Breast epithelium (tissue), 3 donors: Measurements from ENCODE around the gene PLXNA4.

Experiments used
- POLR2A ChIP-seq: fragments of 450-650 bp; IDR thresholded peaks from one replicate; pipeline ENCODE4 v1.6.1; 2016; ENCODE audit warnings: antibody characterized with exemption, mild to moderate bottlenecking, moderate library complexity
- TF ChIP-seq, protein P1 (sequence below), 3 donors: fragments of 450-650 bp; IDR thresholded peaks; one replicate each; pipeline ENCODE4 v1.5.1; 2016 to 2017; ENCODE audit warnings: antibody characterized with exemption in 3 of 3, mild to moderate bottlenecking in 3 of 3, moderate library complexity in 3 of 3

DNA sequence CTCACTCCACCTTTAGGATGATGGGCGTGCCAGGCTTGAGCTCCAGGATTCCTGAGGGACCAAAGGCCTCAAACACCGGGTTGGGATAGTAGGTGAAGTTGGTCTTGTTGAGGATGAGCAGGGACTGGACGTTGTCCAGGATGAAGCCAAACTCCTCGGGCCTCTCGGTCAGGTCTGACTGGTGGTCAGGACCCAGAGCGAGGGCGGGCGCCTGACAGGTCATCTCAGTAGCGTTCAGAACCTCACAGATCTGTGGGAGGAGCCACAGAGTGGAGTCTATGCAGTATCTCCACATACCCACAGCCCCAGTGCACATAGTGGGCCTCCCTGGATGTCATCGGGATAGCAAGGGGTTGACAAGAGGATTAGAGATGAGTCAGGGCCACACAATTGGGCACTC, 394.9 kb downstream of the PLXNA4 start:
- TF ChIP-seq, protein P1, sequence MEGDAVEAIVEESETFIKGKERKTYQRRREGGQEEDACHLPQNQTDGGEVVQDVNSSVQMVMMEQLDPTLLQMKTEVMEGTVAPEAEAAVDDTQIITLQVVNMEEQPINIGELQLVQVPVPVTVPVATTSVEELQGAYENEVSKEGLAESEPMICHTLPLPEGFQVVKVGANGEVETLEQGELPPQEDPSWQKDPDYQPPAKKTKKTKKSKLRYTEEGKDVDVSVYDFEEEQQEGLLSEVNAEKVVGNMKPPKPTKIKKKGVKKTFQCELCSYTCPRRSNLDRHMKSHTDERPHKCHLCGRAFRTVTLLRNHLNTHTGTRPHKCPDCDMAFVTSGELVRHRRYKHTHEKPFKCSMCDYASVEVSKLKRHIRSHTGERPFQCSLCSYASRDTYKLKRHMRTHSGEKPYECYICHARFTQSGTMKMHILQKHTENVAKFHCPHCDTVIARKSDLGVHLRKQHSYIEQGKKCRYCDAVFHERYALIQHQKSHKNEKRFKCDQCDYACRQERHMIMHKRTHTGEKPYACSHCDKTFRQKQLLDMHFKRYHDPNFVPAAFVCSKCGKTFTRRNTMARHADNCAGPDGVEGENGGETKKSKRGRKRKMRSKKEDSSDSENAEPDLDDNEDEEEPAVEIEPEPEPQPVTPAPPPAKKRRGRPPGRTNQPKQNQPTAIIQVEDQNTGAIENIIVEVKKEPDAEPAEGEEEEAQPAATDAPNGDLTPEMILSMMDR (IDR thresholded peaks at IDR 0.05), result no peak
- TF ChIP-seq POLR2A, result no peak
